ENCODE results near the gene TMEM238. TPM values are rescaled to one million over a fixed set of nuclear protein-coding genes. Genes with fewer than 3 reads are reported as not detected.
A peak's percentile ranks its signal among the peaks of the same experiment; 100 is the strongest.
"Not testable (repeated sequence)": the region's sequence is repeated elsewhere in the genome, so short reads cannot be mapped to it uniquely, and the experiment has no call there.

TMEM238 gene
- total RNA-seq, 3 donors from 2014 or later (not counting 1 experiment from before 2014, with no cell fraction given): 2.9 to 5.1 (median 4.0) TPM

- Mint-ChIP-seq H3K27ac (peak overlapping the region; percentile 99 to 100), H3K27me3 (ENCODE audit: low read depth in 2 of 2) (no peaks in the 10 kb centered on the region), H3K36me3 (no peaks in the 10 kb centered on the region), H3K4me1 (peaks cover 29 to 35% of the 10 kb centered on the region in 2 donors), H3K4me3 (peak overlapping the region; percentile 62), H3K9me3 (no peaks in the 10 kb centered on the region)
- no peak overlapping the region for H3K4me3 ChIP-seq (ENCODE audit: low read length)
- H3K27ac ChIP-seq (ENCODE audit: low read length): no peak overlapping the region
- H3K36me3 ChIP-seq (ENCODE audit: control insufficient read depth, insufficient read depth, low read length): peaks cover 29% of the 10 kb centered on the region
- 86% methylated on average over 12 of the region's 14 CpGs for whole genome bisulfite sequencing (ENCODE audit: insufficient coverage)
- peaks cover 24% of the 10 kb centered on the region for H3K4me1 ChIP-seq (ENCODE audit: control insufficient read depth, insufficient read depth, low read length)
- intact Hi-C loops (cut with micrococcal nuclease): no loop called here
- H3K9me3 ChIP-seq (ENCODE audit: control insufficient read depth, insufficient read depth, low read length): peaks cover 4% of the 10 kb centered on the region
- H3K27me3 ChIP-seq (ENCODE audit: control insufficient read depth, insufficient read depth, low read length): no peaks in the 10 kb centered on the region
- no peak for TF ChIP-seq CTCF (IDR thresholded peaks at IDR 0.05)
- ATAC-seq (no peak), DNase-seq (no peak)
Observed at GRCh38 chr19:55406091-55406825, 22.2 kb upstream of the TMEM238 start.

DNA sequence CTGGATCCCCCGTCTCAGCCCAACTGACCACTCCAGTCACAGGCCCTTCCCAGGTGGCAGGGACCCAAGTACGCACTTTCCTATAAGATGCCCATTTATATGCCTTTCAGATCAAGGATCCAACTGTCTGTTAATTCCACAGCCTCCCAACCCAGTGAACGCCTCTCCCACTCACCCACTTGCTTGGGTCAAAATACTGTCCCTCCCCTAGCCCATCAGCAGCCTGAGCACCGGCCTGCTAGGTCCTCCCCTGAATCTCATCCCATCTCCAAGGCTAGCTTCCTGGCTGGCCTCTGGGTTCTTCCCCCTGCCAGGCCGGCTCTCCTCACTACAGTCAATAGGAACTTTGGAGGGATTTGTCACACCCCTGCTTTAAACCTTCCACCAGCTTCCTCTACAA is 21.5 kb upstream of the TMEM238 start:
- DNase-seq (no peak), ATAC-seq (no peak)
- WGBS (ENCODE audit: insufficient coverage): 96% methylated on average over 5 of the region's 5 CpGs
- Mint-ChIP-seq H3K27me3 (ENCODE audit: low read depth in 2 of 2) (no peaks in the 10 kb centered on the region), H3K4me3 (peak overlapping the region; percentile 62), H3K27ac (peak overlapping the region; percentile 99 to 100), H3K9me3 (no peaks in the 10 kb centered on the region), H3K36me3 (no peaks in the 10 kb centered on the region), H3K4me1 (peaks cover 29 to 35% of the 10 kb centered on the region in 2 donors)
- intact Hi-C loops (cut with micrococcal nuclease): no loop called here
- peaks cover 24% of the 10 kb centered on the region for H3K4me1 ChIP-seq (ENCODE audit: control insufficient read depth, insufficient read depth, low read length)
- H3K27me3 ChIP-seq (ENCODE audit: control insufficient read depth, insufficient read depth, low read length): no peaks in the 10 kb centered on the region
- no peak overlapping the region for H3K27ac ChIP-seq (ENCODE audit: low read length)
- H3K36me3 ChIP-seq (ENCODE audit: control insufficient read depth, insufficient read depth, low read length): peaks cover 33% of the 10 kb centered on the region
- TF ChIP-seq CTCF (IDR thresholded peaks at IDR 0.05): no peak
- peaks cover 4% of the 10 kb centered on the region for H3K9me3 ChIP-seq (ENCODE audit: control insufficient read depth, insufficient read depth, low read length)
- H3K4me3 ChIP-seq (ENCODE audit: low read length): no peak overlapping the region

GRCh38 chr19:55402509-55402908 is 18.4 kb upstream of the TMEM238 start:
- ATAC-seq (no peak), DNase-seq (no peak)
- no peak for TF ChIP-seq CTCF (IDR thresholded peaks at IDR 0.05)
- Histone ChIP-seq H3K4me1 (ENCODE audit: control insufficient read depth, insufficient read depth, low read length) (peaks cover 18% of the 10 kb centered on the region), H3K4me3 (ENCODE audit: low read length) (no peak overlapping the region), H3K27ac (ENCODE audit: low read length) (no peak overlapping the region), H3K9me3 (ENCODE audit: control insufficient read depth, insufficient read depth, low read length) (no peaks in the 10 kb centered on the region), H3K36me3 (ENCODE audit: control insufficient read depth, insufficient read depth, low read length) (peaks cover 37% of the 10 kb centered on the region), H3K27me3 (ENCODE audit: control insufficient read depth, insufficient read depth, low read length) (no peaks in the 10 kb centered on the region)
- Mint-ChIP-seq H3K27me3 (ENCODE audit: low read depth in 2 of 2) (no peaks in the 10 kb centered on the region), H3K4me3 (no peak overlapping the region), H3K36me3 (no peaks in the 10 kb centered on the region), H3K4me1 (peaks cover 18 to 26% of the 10 kb centered on the region in 2 donors), H3K9me3 (no peaks in the 10 kb centered on the region), H3K27ac (no peak overlapping the region)
- intact Hi-C loops (cut with micrococcal nuclease): no loop called here
- WGBS (ENCODE audit: insufficient coverage): no CpG with 5 or more reads among the region's 2 CpGs

GRCh38 chr19:55401390-55401789 is 17.3 kb upstream of the TMEM238 start:
- peaks cover 13 to 18% of the 10 kb centered on the region in 2 donors for H3K4me1 Mint-ChIP-seq
- DNase-seq; H3K9me3 Mint-ChIP-seq; H3K36me3 Mint-ChIP-seq; intact Hi-C loops (cut with micrococcal nuclease); H3K9me3 ChIP-seq (ENCODE audit: control insufficient read depth, insufficient read depth, low read length); H3K27me3 Mint-ChIP-seq (ENCODE audit: low read depth in 2 of 2); H3K27ac Mint-ChIP-seq; H3K27ac ChIP-seq (ENCODE audit: low read length); ATAC-seq; H3K4me3 ChIP-seq (ENCODE audit: low read length); H3K27me3 ChIP-seq (ENCODE audit: control insufficient read depth, insufficient read depth, low read length); H3K4me3 Mint-ChIP-seq: not testable (repeated sequence)
- WGBS (ENCODE audit: insufficient coverage): 97% methylated on average over 13 of the region's 28 CpGs
- Histone ChIP-seq H3K4me1 (ENCODE audit: control insufficient read depth, insufficient read depth, low read length) (peaks cover 10% of the 10 kb centered on the region), H3K36me3 (ENCODE audit: control insufficient read depth, insufficient read depth, low read length) (peaks cover 36% of the 10 kb centered on the region)
